Measurements from ENCODE around the gene SMARCC1. TPM values are rescaled to one million over a fixed set of nuclear protein-coding genes. Genes with fewer than 3 reads are reported as not detected.

SMARCC1 gene
- total RNA-seq, 1 experiment from 2014 or later = 168 TPM

GRCh38 chr3:47583320-47584075 lies 198.2 kb downstream of the SMARCC1 start:
- H3K79me2 ChIP-seq (ENCODE audit: insufficient read depth, low read length) = no peaks in the 10 kb centered on the region
- no peak overlapping the region for H3K4me3 ChIP-seq (replicated peaks in 1 of 2; ENCODE audit: low read depth in 1 of 2, low read length in 2 of 2)
- BruUV-seq (replicated peaks) = no TSS peak
- H3K9me2 ChIP-seq (ENCODE audit: insufficient read depth) = no peaks in the 10 kb centered on the region
- ChIA-PET CTCF (no interaction called here), RAD21 (ENCODE audit: low non-redundant PET in 1 of 2, low total read pairs in 2 of 2, uncharacterized antibody in 2 of 2, unreplicated experiment in 2 of 2) (interaction anchor here in 1 of 2 experiments (0.7 kb wide), 1 partner anchor 44 kb away, joined by 3 read pairs; no protein-coding TSS in a partner anchor), POLR2A (no interaction called here)
- H3K9me3 ChIP-seq (ENCODE audit: control insufficient read depth in 1 of 2, insufficient read depth in 1 of 2, low read depth in 1 of 2, low read length in 2 of 2) = no peaks in the 10 kb centered on the region
- intact Hi-C loops (cut with micrococcal nuclease) = no loop called here
- H2AFZ ChIP-seq (ENCODE audit: low read depth, low read length, poor library complexity, severe bottlenecking) = no peak overlapping the region
- peaks cover 12 to 18% of the 10 kb centered on the region in 2 experiments; a peak in 3 of 4 replicates for H3K36me3 ChIP-seq (ENCODE audit: control insufficient read depth in 1 of 2, insufficient read depth in 2 of 2, low read length in 2 of 2)
- TF ChIP-seq CTCF (IDR thresholded peaks at IDR 0.05 in 2 of 3, conservative IDR thresholded peaks at IDR 0.05 in 1 of 3; ENCODE audit: borderline replicate concordance in 1 of 3, insufficient read depth in 1 of 3, low read depth in 2 of 3, low read length in 2 of 3) (no peak), CEBPB (IDR thresholded peaks at IDR 0.05; ENCODE audit: low read depth) (no peak), SIN3A (IDR thresholded peaks at IDR 0.05; ENCODE audit: low read depth) (peak; percentile 3; the same call in 1 of the 2 replicates)
- DNase-seq (ENCODE audit: low read depth, low spot score) = no peak
- no peak overlapping the region for H3K27ac ChIP-seq (ENCODE audit: low read depth, low read length)
- H4K20me1 ChIP-seq (ENCODE audit: insufficient read depth) = no peaks in the 10 kb centered on the region
- H3K9ac ChIP-seq (ENCODE audit: low read length) = no peak overlapping the region
- H3K4me1 ChIP-seq (ENCODE audit: control insufficient read depth in 1 of 2, insufficient read depth in 2 of 2, low read length in 2 of 2) = no peaks in the 10 kb centered on the region
- no peak for ATAC-seq
- no peaks in the 10 kb centered on the region for H3K27me3 ChIP-seq (ENCODE audit: insufficient read depth, low read length)
- H3K4me2 ChIP-seq (ENCODE audit: low read length) = no peak overlapping the region

- ATAC-seq (no peak), DNase-seq (ENCODE audit: low read depth, low spot score) (no peak)
- ChIA-PET POLR2A (no interaction called here), CTCF (no interaction called here), RAD21 (ENCODE audit: low non-redundant PET in 1 of 2, low total read pairs in 2 of 2, uncharacterized antibody in 2 of 2, unreplicated experiment in 2 of 2) (no interaction called here)
- intact Hi-C loops (cut with micrococcal nuclease) = no loop called here
- no peaks in the 10 kb centered on the region for H3K27me3 ChIP-seq (ENCODE audit: insufficient read depth, low read length)
- peaks cover 0 to 14% of the 10 kb centered on the region in 2 experiments; a peak in 3 of 4 replicates for H3K36me3 ChIP-seq (ENCODE audit: control insufficient read depth in 1 of 2, insufficient read depth in 2 of 2, low read length in 2 of 2)
- no peak overlapping the region for H3K9ac ChIP-seq (ENCODE audit: low read length)
- peaks cover 0 to 4% of the 10 kb centered on the region in 2 experiments; a peak in 1 of 4 replicates for H3K4me1 ChIP-seq (ENCODE audit: control insufficient read depth in 1 of 2, insufficient read depth in 2 of 2, low read length in 2 of 2)
- H4K20me1 ChIP-seq (ENCODE audit: insufficient read depth) = no peaks in the 10 kb centered on the region
- no peaks in the 10 kb centered on the region for H3K9me3 ChIP-seq (ENCODE audit: control insufficient read depth in 1 of 2, insufficient read depth in 1 of 2, low read depth in 1 of 2, low read length in 2 of 2)
- H3K4me2 ChIP-seq (ENCODE audit: low read length) = no peak overlapping the region
- no TSS peak for BruUV-seq (replicated peaks)
- no peak overlapping the region for H3K27ac ChIP-seq (ENCODE audit: low read depth, low read length)
- no peak overlapping the region for H2AFZ ChIP-seq (ENCODE audit: low read depth, low read length, poor library complexity, severe bottlenecking)
- no peak overlapping the region for H3K4me3 ChIP-seq (replicated peaks in 1 of 2; ENCODE audit: low read depth in 1 of 2, low read length in 2 of 2)
- no peaks in the 10 kb centered on the region for H3K9me2 ChIP-seq (ENCODE audit: insufficient read depth)
- no peaks in the 10 kb centered on the region for H3K79me2 ChIP-seq (ENCODE audit: insufficient read depth, low read length)
- TF ChIP-seq ZFX (IDR thresholded peaks at IDR 0.05) (no peak), REST (IDR thresholded peaks at IDR 0.05; ENCODE audit: low read depth) (no peak), EZH2 (IDR thresholded peaks at IDR 0.05) (no peak), SP1 (IDR thresholded peaks at IDR 0.05; ENCODE audit: low read depth) (no peak), CBX3 (IDR thresholded peaks at IDR 0.05; ENCODE audit: low read depth) (no peak), TCF7L2 (IDR thresholded peaks at IDR 0.05; ENCODE audit: borderline replicate concordance, extremely low read depth, insufficient read depth, insufficient read length) (no peak), CTCF (IDR thresholded peaks at IDR 0.05 in 2 of 3, conservative IDR thresholded peaks at IDR 0.05 in 1 of 3; ENCODE audit: borderline replicate concordance in 1 of 3, insufficient read depth in 1 of 3, low read depth in 2 of 3, low read length in 2 of 3) (no peak), FOSL1 (IDR thresholded peaks at IDR 0.05; ENCODE audit: low read depth) (no peak), MAX (IDR thresholded peaks at IDR 0.05) (no peak)
Measured at GRCh38 chr3:47581835-47582234, 199.9 kb downstream of the SMARCC1 start.
